BJ (cell line): ENCODE results near the gene HPCA. TPM values are rescaled to one million over a fixed set of nuclear protein-coding genes. Genes with fewer than 3 reads are reported as not detected.

Source experiments
- CTCF ChIA-PET: fragments of 350-600 bp; formaldehyde crosslinking; extraction: SDS; loops from one replicate; lab custom pipeline; 2021; ENCODE audit warnings: antibody characterized with exemption, inconsistent platforms; lab: Yijun Ruan, JAX
- POLR2A ChIA-PET: fragments of 300-600 bp; sonication (Branson Sonifier 250); formaldehyde crosslinking; extraction: SDS; loops from one replicate; lab custom pipeline; 2021; ENCODE audit warnings: antibody characterized with exemption; lab: Charles Lee
- DNase-seq: peaks from one replicate; pipeline ENCODE4 v3.0.0-alpha.2; 2011; ENCODE audit warnings: low read depth
- H3K27me3 ChIP-seq: 2 replicates; pipeline ENCODE4 v1.6.0; 2011; ENCODE audit warnings: low read length; ENCODE audit not compliant: control insufficient read depth, insufficient read depth
- H3K36me3 ChIP-seq: 2 replicates; pipeline ENCODE4 v1.5.1; 2011; ENCODE audit warnings: low read length; ENCODE audit not compliant: control insufficient read depth, insufficient read depth
- H3K4me3 ChIP-seq: 2 replicates; pipeline ENCODE4 v1.5.1; 2011; ENCODE audit warnings: low read depth, mild to moderate bottlenecking, control low read depth, low read length
- polyA minus RNA-seq: library from RNA; depleted of rRNA, polyadenylated mRNA; stranded (reverse); fragments of >200 nt; gene quantifications from 2 replicates; pipeline ENCODE4 v1.2.3, GENCODE V29; 2011; rRNA and poly(A)+ RNA removed
- polyA plus RNA-seq: library from polyadenylated mRNA; depleted of rRNA; stranded (reverse); fragments of >200 nt; gene quantifications from 2 replicates; pipeline ENCODE4 v1.2.3, GENCODE V29; 2011; rRNA removed
- TF ChIP-seq, protein P1 (sequence below): IDR thresholded peaks from 2 replicates; pipeline ENCODE4 v1.5.1; 2011; ENCODE audit warnings: low read depth, mild to moderate bottlenecking, control low read depth, inconsistent platforms, low read length, moderate library complexity; ENCODE audit not compliant: insufficient read depth

HPCA gene
- polyA plus RNA-seq (not detected in 2 replicates), polyA minus RNA-seq (0.21 TPM in 1 of 2 replicates, not detected in the other)

DNA sequence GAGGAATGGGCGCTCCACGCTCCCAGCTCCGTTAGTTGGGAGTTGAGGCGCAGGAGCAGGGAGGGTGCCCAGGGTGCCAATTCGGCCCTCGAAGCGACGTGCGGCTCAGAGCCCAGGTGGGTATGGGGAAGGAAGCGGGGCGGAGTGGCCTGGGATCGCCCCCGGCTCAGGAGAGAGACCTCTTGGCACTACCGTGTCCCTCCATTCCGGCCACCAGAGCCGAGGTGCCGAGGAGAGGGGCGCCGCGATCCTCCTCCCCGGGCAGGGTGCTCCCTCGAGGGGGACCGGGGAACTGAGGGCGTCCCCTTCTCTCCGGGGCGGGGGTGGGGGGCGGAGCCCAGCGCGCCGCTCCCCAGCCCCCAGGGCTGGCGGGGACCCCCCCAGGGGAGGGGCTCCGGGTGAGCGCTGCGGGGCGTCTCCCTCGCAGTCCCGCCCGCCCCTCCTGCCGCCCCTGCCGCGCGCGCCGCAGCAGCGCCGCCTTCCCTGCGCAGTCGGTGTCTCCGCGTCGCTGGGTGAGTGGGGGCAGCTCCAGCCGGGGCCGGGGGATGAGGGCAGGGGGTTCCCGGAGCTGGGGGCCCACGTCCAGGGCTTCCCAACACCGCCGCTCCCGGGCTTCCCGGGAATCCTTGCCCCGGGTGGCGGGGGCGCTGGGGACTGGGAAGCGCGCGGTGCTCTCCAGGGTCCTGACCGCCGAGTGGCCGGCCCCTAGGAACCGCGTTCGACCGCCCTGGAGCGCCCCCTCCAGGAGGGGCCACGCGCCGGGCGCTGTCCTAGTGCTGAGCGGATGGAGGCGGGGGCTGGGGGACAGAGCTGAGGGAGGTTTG lies at the start of gene HPCA:
Gene HPCA (plus strand): TSS at position 488 of the 824 bp plus-strand sequence. CDS start 2,408 bp downstream, outside the sequence.
- DNase-seq = no peak
- Histone ChIP-seq H3K27me3 (peaks cover 22% of the 10 kb centered on the region), H3K36me3 (no peaks in the 10 kb centered on the region), H3K4me3 (no peak within 1 kb of the TSS; the same call in 1 of the 2 replicates)
- ChIA-PET CTCF (interaction anchor here (0.8 to 3.7 kb wide), 8 partner anchors 9 to 202 kb away, joined by 3 to 13 read pairs (median 5); no protein-coding TSS in a partner anchor), POLR2A (no interaction called here)
- TF ChIP-seq, protein P1, sequence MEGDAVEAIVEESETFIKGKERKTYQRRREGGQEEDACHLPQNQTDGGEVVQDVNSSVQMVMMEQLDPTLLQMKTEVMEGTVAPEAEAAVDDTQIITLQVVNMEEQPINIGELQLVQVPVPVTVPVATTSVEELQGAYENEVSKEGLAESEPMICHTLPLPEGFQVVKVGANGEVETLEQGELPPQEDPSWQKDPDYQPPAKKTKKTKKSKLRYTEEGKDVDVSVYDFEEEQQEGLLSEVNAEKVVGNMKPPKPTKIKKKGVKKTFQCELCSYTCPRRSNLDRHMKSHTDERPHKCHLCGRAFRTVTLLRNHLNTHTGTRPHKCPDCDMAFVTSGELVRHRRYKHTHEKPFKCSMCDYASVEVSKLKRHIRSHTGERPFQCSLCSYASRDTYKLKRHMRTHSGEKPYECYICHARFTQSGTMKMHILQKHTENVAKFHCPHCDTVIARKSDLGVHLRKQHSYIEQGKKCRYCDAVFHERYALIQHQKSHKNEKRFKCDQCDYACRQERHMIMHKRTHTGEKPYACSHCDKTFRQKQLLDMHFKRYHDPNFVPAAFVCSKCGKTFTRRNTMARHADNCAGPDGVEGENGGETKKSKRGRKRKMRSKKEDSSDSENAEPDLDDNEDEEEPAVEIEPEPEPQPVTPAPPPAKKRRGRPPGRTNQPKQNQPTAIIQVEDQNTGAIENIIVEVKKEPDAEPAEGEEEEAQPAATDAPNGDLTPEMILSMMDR = peak; percentile 81

DNA sequence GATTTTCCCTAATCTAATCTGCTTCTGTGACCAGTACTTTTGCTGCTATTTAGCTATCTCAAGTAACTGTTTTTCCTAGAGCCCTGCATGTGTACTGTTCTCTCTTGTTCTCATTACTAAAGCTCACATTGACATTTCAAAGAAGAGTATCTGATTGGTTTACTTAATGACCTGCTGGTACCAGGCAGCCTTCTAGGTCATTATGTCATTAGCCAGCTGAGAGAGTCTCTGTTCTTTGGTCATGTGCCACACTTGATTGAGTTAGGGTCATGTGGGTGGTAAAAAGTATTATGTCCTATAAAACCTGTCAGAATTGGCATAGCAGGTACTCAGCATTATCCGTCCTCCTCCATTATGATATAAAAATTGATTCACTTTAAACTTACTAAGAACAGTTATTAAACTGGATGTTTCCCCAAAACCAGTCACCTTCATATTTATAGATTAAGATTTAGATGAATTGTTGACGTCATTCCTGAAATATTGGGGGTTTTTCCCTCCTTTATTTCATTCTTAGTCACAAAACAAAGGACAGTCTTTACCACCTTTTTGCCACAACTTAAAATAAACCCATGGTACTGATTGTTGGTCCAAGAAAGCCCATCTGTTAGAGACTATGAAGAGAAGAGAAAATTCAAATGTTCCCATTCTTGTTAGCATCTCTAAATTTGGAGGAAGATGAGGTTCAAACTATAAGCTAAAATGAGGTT lies 37.8 kb upstream of the HPCA start:
- TF ChIP-seq, protein P1 = no peak
- ChIA-PET POLR2A (no interaction called here), CTCF (interaction anchor here (0.6 to 1.6 kb wide), 3 partner anchors 24 to 121 kb away, joined by 3 to 4 read pairs (median 4); no protein-coding TSS in a partner anchor)
- H3K4me3 ChIP-seq = no peak overlapping the region
- H3K27me3 ChIP-seq = no peaks in the 10 kb centered on the region
- peaks cover 7% of the 10 kb centered on the region for H3K36me3 ChIP-seq
- no peak for DNase-seq

DNA sequence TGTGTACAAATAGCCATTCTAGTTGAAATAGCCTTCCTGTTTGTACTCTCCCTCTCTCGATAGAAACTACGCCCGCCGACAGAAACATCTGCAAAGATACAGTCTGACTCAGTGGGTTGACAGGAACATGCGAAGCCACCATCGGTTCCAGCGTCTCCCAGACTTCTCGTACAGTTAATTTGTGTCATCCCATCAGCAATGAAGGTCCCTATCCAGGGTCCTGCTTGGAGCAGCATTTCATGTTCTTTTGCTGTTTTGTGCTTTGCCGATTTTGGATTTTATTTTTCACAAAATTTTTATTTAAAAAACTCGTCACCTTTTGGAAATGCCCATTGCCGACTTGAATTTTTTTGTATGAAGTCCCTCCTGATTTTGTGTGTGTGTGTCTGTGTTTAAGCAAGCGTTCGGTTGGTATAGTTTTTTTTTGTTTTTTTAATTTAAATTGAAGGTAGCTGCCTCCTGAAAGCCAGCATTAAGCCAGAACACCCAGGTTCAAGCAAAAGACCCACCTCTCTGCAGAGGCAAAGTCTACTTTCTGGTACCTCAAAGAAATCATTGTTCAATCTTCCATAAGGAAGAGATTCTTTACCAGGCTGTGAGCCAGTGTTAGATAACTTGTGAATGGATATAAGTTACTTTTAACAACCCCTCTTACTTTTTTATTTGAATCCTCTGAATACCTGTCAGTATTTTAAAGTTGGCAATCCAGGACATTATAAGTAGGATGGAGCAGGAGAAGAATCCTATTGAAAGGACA lies 30.3 kb upstream of the HPCA start:
- TF ChIP-seq, protein P1 = no peak
- peaks cover 6% of the 10 kb centered on the region; the same call in 1 of the 2 replicates for H3K36me3 ChIP-seq
- POLR2A ChIA-PET = no interaction called here
- DNase-seq = no peak
- no peak overlapping the region for H3K4me3 ChIP-seq
- CTCF ChIA-PET = interaction anchor here (0.9 kb wide), 1 partner anchor 11 kb away, joined by 3 read pairs; no protein-coding TSS in a partner anchor
- no peaks in the 10 kb centered on the region for H3K27me3 ChIP-seq

DNA sequence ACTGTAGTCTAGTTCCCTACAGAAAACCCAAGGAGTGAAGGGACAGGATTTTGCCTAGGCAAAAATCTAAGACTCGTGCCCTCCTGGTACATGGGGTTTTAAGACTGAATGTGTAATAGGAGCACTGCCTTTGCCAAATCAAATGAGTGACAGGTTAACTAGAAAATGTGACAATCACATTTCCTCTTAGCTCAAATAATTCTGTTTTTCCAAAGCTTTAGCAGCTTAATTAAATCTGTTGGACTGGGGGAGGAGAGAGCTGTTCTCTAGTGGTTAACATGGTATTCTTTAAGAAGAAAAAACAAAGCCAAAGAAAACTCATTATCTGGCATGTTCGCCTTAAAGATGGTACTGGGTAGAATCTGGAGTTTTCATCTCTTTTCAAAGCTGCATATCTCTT lies 28.2 kb upstream of the HPCA start:
- ChIA-PET CTCF (interaction anchor here (1.1 kb wide), 1 partner anchor 75 kb away, joined by 3 read pairs; no protein-coding TSS in a partner anchor), POLR2A (no interaction called here)
- TF ChIP-seq, protein P1 = no peak
- Histone ChIP-seq H3K36me3 (peaks cover 4% of the 10 kb centered on the region), H3K4me3 (no peak overlapping the region), H3K27me3 (no peaks in the 10 kb centered on the region)
- no peak for DNase-seq
